Left colon (tissue), 2 donors: ENCODE measurements around the gene GNA15. TPM values are rescaled to one million over a fixed set of nuclear protein-coding genes. Genes with fewer than 3 reads are reported as not detected.

ENCODE experiments used
- ATAC-seq: fragments of 200-7000 bp; cut with Tn5 transposase; one replicate; pipeline ENCODE4 v1.9.1; 2020; ENCODE audit warnings: mild to moderate bottlenecking, moderate library complexity
- DNase-seq, 2 donors: peaks; one replicate each; pipeline ENCODE4 v3.0.0-alpha.2; 2020
- intact Hi-C, 2 donors: fragments of 100-400 bp; cut with DNase I in 1 of 2; cut with micrococcal nuclease in 1 of 2; formaldehyde crosslinking; loops; one replicate each; pipeline versions ENCODE4 v1.11.2 to v1.14.0; 2022; cut with DNase I, micrococcal nuclease
- total RNA-seq, 2 donors: library from RNA; stranded (reverse); fragmentation: NEBNext Ultra II Directional; extraction: Animal tissue kit (Norgen Biotek cat#: 25700); gene quantifications; one replicate each; pipeline ENCODE4 v1.2.1, GENCODE V29; 2021
- donor health status: DM: no; HTN: no; CAD: no.
- donor health status: DM: yes; HTN: yes; CAD: no.

The GNA15 gene
- total RNA-seq, 2 donors from 2014 or later, result 3.0 to 4.8 TPM

DNA sequence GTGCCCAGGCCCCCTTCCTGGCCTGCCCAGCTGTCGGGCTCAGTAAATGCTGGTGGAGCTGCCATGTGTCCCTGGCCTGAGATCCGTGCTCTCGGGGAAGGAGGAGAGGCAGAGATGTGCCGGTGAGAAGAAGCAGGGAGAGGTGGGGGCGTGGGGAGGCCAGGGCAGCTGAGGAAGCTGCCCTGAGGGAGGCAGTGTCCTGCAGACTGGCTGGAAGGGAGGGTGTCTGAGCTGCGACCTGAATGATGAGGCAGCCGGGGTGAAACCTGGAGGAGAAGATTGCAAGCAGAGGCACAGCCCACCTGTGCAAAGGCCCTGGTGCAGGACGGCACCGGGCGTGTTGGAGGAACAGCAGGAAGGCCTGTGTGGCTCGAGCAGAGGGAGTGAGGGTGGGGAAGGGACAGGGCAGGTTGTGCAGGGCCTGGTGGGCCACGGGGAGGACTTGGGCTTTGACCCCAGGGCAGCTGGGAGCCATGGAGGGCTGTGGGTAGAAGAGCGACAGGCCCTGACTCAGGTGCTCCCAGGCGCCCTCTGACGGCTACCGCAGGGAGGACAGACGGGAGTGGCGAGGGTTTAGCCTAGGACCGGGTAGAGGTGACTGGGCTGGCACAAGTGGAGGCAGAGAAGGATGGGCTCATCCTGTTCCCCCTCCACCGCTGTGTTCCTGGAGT is 74.6 kb downstream of the GNA15 start:
- peak in 1 of 2 donors; percentile 76 for DNase-seq
- intact Hi-C loops, result no loop called here
- peak; percentile 80 for ATAC-seq

DNA sequence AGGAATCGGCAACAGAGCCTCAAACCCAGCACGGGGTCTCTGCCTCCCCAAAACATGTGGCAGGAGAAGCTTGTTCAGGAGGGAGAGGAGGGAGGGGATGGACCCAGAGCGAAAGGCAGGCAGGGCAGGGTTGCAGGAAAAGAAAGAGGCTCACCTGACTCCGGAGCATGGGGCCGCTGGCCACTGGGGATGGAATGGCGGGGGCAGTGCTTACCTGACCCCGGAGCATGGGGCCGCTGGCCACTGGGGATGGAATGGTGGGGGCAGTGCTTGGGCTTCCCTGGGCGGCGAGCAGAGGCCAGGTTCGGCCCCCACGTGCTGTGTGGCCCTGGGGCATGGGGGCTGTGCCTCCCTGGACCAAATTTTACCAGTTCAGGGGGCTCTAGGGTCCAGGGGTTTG is 75.4 kb downstream of the GNA15 start:
- intact Hi-C loops, result no loop called here
- ATAC-seq (peak; percentile 3), DNase-seq (no peak)

DNA sequence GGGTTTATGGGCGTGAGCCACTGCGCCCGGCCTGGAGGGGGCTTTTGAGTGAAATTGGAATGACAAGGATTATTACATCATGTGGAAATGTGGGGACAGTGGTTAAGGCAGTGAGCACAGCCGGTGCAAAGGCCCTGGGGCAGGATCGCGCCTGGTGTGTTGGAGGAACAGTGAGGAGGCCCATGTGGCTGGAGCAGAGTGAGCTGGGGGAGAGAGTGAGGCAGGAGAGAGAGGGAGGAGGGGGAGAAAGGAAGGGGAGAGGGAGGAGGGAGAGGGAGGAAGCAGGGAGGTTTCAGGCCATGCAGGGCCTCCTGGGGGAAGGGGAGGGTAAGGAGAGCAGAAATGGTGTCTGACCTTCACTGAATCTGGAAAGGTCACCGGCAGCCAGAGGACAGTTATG is 77.3 kb downstream of the GNA15 start:
- ATAC-seq (no peak), DNase-seq (no peak)
- intact Hi-C loops, result no loop called here

Other genes starting within 250 kb of the GNA15 start
- 10 to 100 TPM; 17.4 to 19.1 TPM for gene ZNF57, start 235.1 kb upstream of the GNA15 start, total RNA-seq
- 1 to 10 TPM; 4.5 to 4.6 TPM for gene ZNF77, start 191.1 kb upstream of the GNA15 start, total RNA-seq
- 1 to 10 TPM; 2.2 to 2.6 TPM for gene TLE6, start 158.5 kb upstream of the GNA15 start, total RNA-seq
- 10 to 100 TPM; 32.9 to 47.9 TPM for gene TLE2, start 106.8 kb upstream of the GNA15 start, total RNA-seq
- 100 to 1,000 TPM; 427 to 487 TPM for gene TLE5, start 73.5 kb upstream of the GNA15 start, total RNA-seq
- 100 to 1,000 TPM; 215 to 248 TPM for gene GNA11, start 41.7 kb upstream of the GNA15 start, total RNA-seq
- 1 to 10 TPM in 1 of 2 donors, under 1 TPM in 1; 0.55 to 1.1 TPM for gene S1PR4, start 42.7 kb downstream of the GNA15 start, total RNA-seq
- 100 to 1,000 TPM in 1 of 2 donors, 10 to 100 TPM in 1; 77.3 to 113 TPM for gene NCLN, start 49.9 kb downstream of the GNA15 start, total RNA-seq
- 1 to 10 TPM in 1 of 2 donors, under 1 TPM in 1; 0.67 to 1.2 TPM for gene CELF5, start 88.6 kb downstream of the GNA15 start, total RNA-seq
- gene NFIC, start 230.6 kb downstream of the GNA15 start, total RNA-seq, result 10 to 100 TPM; 52.4 to 57.8 TPM